ENCODE data around the gene HMCN2.

GRCh38 chr9:130473009-130473408 is 207.4 kb downstream of the HMCN2 start:
- no peak for TF ChIP-seq POLR2A (IDR thresholded peaks at IDR 0.05)
- no peak for TF ChIP-seq CTCF (IDR thresholded peaks at IDR 0.05)
- TF ChIP-seq POLR2AphosphoS5 (IDR thresholded peaks at IDR 0.05), result no peak
- TF ChIP-seq EP300 (IDR thresholded peaks at IDR 0.05), result no peak

All from suprapubic skin (tissue), 4 donors.